DMS153 treated with DMSO at 0.1 percent for 48 hours (cell line): ENCODE data around the gene CTNNA2.

ENCODE experiments used
- DNase-seq: peaks from one replicate; lab custom pipeline; 2025; ENCODE audit not compliant: unreplicated experiment; lab: John Stamatoyannopoulos, UW

The CTNNA2 gene

GRCh38 chr2:80363330-80363729, 850.5 kb downstream of the CTNNA2 start:
- DNase-seq = no peak

- no peak for DNase-seq
Measured at GRCh38 chr2:80363791-80364349, 851.0 kb downstream of the CTNNA2 start.

GRCh38 chr2:80364524-80365212, 851.8 kb downstream of the CTNNA2 start:
- DNase-seq = no peak

DNA sequence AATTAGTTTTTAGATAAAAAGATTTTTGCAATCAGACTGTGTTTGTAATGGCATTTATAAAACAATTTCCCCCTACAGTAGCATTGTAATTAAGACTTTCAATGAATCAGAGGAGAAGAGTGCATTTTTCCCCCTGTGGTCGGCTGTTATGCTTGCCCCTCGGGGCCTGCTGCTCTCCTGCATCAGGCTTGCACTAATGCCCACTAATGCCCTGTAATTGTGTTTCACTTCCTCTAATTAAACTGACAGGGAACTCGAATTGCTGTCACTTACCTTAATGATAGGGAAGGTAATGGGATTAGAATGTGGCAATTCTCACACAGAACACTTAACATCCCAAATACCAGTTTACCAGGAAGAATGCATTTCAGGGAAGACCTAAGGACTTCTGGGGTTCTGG, 852.9 kb downstream of the CTNNA2 start:
- DNase-seq = no peak

- DNase-seq = no peak
Measured at GRCh38 chr2:80370375-80371009, 857.6 kb downstream of the CTNNA2 start.

GRCh38 chr2:80374105-80374504, 861.3 kb downstream of the CTNNA2 start:
- no peak for DNase-seq

DNA sequence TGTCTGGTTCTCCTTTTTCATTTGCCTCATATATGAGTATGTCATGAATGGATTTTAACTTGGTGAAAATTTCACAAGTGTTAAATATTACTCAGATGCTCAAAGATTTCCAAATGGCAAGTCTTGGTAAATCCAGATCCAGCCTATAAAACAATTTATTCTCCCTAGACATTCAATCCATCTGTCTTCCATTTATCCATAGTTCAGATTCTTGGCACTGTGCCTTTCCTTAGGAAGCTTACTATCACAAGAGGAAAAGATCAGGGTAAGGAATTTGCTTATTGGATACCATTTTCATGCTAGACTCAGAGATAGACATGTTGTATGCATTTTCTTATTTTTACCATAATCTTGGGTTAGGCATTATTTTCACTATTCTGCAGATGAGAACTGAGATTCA, 864.2 kb downstream of the CTNNA2 start:
- DNase-seq = no peak

DNA sequence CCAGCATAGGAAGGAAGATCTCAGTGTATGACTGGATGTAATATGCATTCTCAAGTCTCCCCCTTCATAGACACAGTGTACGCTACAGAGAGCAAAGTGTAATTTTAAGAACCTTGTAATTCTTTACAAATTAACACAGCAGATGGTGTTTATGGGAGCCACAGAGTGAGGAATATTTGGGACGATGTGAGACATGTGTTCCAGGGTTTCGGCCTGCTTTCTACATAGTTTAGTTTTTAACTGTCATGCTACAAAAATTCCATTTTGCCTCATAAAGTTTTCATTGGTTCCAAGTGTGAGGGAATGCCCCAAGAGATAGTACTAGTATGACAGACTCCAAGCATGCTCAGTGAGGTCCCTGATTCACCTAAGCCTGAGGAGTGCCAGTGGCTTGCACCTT, 867.9 kb downstream of the CTNNA2 start:
- no peak for DNase-seq

GRCh38 chr2:80381666-80382065, 868.8 kb downstream of the CTNNA2 start:
- no peak for DNase-seq

GRCh38 chr2:80392441-80392840, 879.6 kb downstream of the CTNNA2 start:
- no peak for DNase-seq

GRCh38 chr2:80393991-80394390, 881.1 kb downstream of the CTNNA2 start:
- no peak for DNase-seq

GRCh38 chr2:80395251-80395650, 882.4 kb downstream of the CTNNA2 start:
- no peak for DNase-seq

DNA sequence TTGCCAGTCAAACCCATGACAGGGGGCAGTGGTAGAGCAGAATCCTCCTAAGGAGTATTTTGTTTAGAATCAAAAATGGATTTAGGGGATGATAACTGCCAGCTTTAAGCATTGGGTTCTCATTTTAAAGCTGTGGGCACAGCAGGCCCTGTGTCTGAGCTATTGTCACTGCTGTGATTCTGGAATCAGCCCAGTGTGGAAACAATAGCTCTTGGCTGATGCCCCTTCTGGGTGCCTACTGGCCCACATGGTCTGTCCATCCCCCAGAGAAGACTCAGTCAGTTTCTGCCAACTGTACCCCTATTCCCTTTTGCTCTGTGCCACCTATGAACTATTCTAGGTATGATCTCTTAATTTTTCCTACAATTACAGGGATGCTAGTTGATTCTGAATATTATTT, 883.4 kb downstream of the CTNNA2 start:
- no peak for DNase-seq

DNA sequence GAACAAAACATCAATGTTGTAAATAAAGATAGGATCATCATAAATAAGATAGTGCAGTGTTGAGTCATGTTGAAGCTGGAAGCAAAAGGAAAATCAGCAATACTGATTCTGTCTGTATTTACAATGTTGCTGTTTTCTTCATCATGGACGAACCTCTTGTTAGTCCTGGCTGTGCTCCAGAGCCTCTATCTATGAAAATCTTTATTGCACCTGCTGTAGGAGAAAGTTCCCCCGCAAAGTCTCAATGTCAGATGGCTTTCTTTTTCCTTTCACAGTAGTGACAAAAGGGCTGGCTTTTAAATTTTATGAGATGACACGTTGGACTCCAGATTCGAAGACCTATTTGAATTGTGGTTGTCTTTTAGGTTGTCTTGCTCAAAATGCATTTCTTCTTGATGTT, 890.2 kb downstream of the CTNNA2 start:
- DNase-seq = no peak

GRCh38 chr2:80407377-80407776, 894.5 kb downstream of the CTNNA2 start:
- DNase-seq = no peak

DNA sequence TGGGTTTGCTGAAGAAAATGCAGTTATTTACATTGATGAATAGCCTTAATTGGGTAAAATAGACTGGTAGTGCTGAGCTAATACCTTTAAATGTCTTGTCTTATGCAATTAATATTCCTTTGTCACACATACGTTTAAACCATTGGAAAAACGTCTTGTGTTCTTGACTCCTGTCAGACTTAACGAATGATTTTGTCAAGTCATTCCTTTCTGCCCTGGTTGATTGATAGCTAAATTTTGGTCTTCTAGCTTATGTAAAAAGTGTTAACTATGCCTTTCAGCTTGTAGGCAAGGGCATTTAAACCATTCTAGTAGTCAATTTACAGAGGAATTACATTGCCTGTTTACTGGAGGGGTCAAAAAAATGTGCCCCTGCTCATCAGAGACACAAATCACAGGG, 897.5 kb downstream of the CTNNA2 start:
- no peak for DNase-seq

- DNase-seq = no peak
Measured at GRCh38 chr2:80413136-80413535, 900.3 kb downstream of the CTNNA2 start.

DNA sequence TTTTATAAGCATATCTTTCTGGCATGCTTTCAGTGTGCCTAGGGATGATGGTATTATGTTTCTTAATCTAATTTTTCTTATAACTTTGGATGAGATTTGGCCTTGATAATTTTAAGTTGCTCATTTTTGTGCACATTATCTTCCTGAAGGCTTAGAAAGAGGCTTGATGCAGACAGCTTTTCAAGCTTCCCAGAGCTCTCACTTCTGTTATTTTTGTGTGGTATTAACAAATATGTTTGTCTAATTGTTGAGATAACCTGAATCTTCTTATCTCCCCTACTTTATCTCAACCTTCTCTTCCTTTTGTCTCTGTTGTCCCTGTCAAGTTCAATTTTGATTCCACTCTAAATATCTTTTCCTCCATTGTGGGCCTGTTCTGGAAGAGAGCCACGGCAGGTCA, 904.9 kb downstream of the CTNNA2 start:
- no peak for DNase-seq

- no peak for DNase-seq
Measured at GRCh38 chr2:80420530-80421208, 907.8 kb downstream of the CTNNA2 start.

GRCh38 chr2:80429251-80429650, 916.4 kb downstream of the CTNNA2 start:
- DNase-seq = no peak

DNA sequence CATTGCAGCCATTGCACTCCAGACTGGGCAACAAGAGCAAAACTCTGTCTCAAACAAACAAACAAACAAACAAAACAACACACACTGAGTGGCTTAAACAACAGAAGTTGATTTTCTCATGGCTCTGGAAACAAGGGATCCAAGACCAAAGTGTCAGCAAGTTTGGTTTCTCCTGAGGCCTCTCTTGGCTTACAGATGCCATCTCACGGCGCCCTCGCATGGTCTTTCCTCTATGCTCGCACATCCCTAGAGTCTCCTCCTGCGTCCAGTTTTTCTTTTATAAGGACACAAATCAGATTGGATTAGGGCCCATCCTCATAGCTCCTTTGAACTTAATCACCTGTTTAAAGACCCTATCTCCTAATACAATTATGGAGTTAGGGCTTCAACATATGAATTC, 925.1 kb downstream of the CTNNA2 start:
- no peak for DNase-seq

- no peak for DNase-seq
Measured at GRCh38 chr2:80438686-80439085, 925.8 kb downstream of the CTNNA2 start.
